Vagina (tissue), 2 donors: ENCODE measurements around the gene CDH4. TPM values are rescaled to one million over a fixed set of nuclear protein-coding genes. Genes with fewer than 3 reads are reported as not detected.

Source experiments
- DNase-seq, 2 donors: peaks; one replicate each; pipeline ENCODE4 v3.0.0-alpha.2; 2017; ENCODE audit errors: extremely low spot score in 2 of 2
- H3K27ac ChIP-seq: fragments of 200-600 bp; sonication (generic); one replicate; pipeline ENCODE4 v1.5.1; 2019
- H3K27me3 ChIP-seq: fragments of 200-600 bp; sonication (generic); one replicate; pipeline ENCODE4 v1.5.1; 2019
- H3K36me3 ChIP-seq, 2 donors: fragments of 200-600 bp; sonication (generic); one replicate each; pipeline ENCODE4 v1.5.1; 2017 to 2019
- H3K4me1 ChIP-seq: fragments of 200-600 bp; sonication (generic); one replicate; pipeline ENCODE4 v1.5.1; 2019
- H3K4me3 ChIP-seq, 2 donors: fragments of 200-600 bp; sonication (generic); 1 replicate in 1 of 2; 2 replicates in 1 of 2; pipeline ENCODE4 v1.5.1; 2016 to 2019
- H3K9me3 ChIP-seq: fragments of 200-600 bp; sonication (generic); one replicate; pipeline ENCODE4 v1.5.1; 2019
- POLR2A ChIP-seq, 2 donors: fragments of 450-650 bp; IDR thresholded peaks; one replicate each; pipeline ENCODE4 v1.6.1; 2017; ENCODE audit warnings: antibody characterized with exemption in 2 of 2, mild to moderate bottlenecking in 2 of 2, moderate library complexity in 2 of 2
- POLR2AphosphoS5 ChIP-seq, 2 donors: sonication (generic); formaldehyde crosslinking; IDR thresholded peaks; one replicate each; pipeline ENCODE4 v1.9.0; 2017; ENCODE audit warnings: antibody characterized with exemption in 2 of 2, mild to moderate bottlenecking in 2 of 2, low read depth in 1 of 2; ENCODE audit not compliant: insufficient read depth in 1 of 2
- intact Hi-C: fragments of 100-400 bp; cut with DNase I; formaldehyde crosslinking; loops from one replicate; pipeline ENCODE4 v1.15.1; 2023
- total RNA-seq: library from RNA; depleted of rRNA; stranded (reverse); fragments of >200 nt; gene quantifications from one replicate; pipeline ENCODE4 v1.2.3, GENCODE V29; 2016
- TF ChIP-seq, protein P1 (sequence below), 3 experiments: fragments of 450-650 bp in 2 of 3; fragments of 200-600 bp in 1 of 3; sonication (generic) in 1 of 3; IDR thresholded peaks; one replicate each; pipeline ENCODE4 v1.5.1; 2017 to 2019; ENCODE audit warnings: antibody characterized with exemption in 3 of 3, mild to moderate bottlenecking in 2 of 3, moderate library complexity in 2 of 3

The CDH4 gene
- total RNA-seq, 1 donor from 2014 or later = 0.25 TPM

DNA sequence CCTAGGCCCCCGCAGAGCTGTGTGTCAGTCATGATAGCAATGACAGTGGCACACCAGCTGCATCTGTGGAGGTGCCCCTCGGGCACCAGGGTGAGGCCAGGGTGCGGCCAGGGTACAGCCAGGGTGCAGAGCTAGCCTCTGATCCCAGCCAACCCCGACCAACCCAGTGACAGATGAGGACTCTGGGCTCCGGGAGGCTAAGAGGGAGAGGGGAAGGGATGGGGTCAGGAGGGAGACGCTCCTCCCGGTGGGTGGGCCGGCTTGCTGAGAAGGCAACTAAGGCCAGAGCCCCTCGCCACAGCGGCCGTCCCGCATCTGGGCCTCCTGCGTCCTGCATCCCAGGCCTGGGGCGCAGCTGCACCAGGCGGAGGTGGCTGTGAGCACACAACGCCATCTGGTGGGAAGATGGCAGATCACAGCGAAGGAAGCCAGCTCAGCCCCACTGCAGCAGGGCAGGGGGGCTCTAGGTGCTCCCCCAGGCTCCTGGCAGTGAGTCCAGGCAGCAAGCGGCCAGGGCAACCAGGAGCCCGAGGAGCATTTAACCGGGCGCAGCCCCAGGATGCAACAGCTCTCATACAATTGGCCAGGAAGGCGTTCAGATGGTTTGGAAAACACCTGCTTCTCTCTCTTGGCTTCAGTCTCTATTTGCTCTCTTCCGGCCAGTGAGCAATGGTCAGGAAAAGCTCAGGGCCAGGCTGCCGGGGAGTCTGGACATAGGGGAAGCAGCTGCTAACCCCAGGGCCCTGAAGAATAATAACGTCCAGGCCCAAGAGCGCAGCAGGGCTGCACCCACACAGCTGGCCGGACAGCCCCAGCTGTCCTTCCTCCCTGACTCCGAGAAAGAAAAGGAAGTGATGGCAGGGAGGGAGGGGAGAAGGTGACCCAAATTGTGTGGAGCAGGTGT lies 644.2 kb downstream of the CDH4 start:
- Histone ChIP-seq H3K27me3 (no peaks in the 10 kb centered on the region), H3K36me3 (no peaks in the 10 kb centered on the region), H3K27ac (no peak overlapping the region), H3K4me1 (no peaks in the 10 kb centered on the region), H3K9me3 (no peaks in the 10 kb centered on the region), H3K4me3 (no peak overlapping the region)
- DNase-seq = no peak
- TF ChIP-seq POLR2AphosphoS5 (IDR thresholded peaks at IDR 0.05; ENCODE audit: insufficient read depth in 1 of 2, low read depth in 1 of 2) (no peak), POLR2A (IDR thresholded peaks at IDR 0.05) (no peak)
- TF ChIP-seq, protein P1, sequence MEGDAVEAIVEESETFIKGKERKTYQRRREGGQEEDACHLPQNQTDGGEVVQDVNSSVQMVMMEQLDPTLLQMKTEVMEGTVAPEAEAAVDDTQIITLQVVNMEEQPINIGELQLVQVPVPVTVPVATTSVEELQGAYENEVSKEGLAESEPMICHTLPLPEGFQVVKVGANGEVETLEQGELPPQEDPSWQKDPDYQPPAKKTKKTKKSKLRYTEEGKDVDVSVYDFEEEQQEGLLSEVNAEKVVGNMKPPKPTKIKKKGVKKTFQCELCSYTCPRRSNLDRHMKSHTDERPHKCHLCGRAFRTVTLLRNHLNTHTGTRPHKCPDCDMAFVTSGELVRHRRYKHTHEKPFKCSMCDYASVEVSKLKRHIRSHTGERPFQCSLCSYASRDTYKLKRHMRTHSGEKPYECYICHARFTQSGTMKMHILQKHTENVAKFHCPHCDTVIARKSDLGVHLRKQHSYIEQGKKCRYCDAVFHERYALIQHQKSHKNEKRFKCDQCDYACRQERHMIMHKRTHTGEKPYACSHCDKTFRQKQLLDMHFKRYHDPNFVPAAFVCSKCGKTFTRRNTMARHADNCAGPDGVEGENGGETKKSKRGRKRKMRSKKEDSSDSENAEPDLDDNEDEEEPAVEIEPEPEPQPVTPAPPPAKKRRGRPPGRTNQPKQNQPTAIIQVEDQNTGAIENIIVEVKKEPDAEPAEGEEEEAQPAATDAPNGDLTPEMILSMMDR (IDR thresholded peaks at IDR 0.05) = no peak
- intact Hi-C loops = no loop called here

DNA sequence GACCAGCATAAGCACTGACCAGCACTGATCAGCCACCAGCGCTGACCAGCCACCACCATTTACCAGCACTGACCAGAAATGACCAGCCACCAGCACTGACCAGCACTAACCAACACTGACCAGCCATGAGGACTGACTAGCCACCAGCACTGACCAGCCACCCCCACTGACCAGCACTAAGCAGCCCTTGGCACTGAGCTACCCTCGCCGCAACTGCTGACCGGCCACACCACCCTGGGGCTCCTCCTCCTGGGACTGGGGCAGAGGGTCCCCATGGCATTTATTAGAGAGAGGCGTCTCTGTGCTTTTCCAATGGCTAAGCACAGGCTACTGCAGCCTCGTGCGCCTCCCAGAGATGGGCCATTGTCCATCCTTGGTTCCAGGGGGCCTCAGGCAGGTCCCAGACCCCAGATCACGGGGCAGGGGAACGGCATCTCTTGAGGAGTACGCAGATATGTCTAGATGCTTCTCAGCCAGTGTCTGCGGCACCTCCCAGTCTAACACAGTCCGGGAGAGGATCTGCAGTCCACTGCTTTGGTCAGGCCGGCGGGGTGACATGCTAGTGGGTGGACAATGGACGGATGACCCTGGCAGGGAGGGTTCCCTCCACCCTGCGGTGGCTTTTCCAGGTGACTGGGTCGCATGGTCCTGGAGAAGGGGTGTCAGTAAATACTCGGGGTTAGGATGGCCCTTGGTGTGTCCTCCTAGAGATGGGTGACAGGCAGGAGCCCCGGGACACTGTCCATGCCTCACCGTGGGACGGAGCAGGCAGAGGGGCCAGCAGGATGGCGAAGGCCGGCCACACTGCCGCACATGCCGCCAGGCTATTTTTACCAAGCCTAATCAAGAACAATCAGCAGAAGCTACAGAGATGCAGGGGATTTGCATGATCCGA lies 645.6 kb downstream of the CDH4 start:
- no peaks in the 10 kb centered on the region for H3K27me3 ChIP-seq
- no peaks in the 10 kb centered on the region for H3K9me3 ChIP-seq
- TF ChIP-seq, protein P1 (IDR thresholded peaks at IDR 0.05) = no peak
- TF ChIP-seq POLR2A (IDR thresholded peaks at IDR 0.05) (no peak), POLR2AphosphoS5 (IDR thresholded peaks at IDR 0.05; ENCODE audit: insufficient read depth in 1 of 2, low read depth in 1 of 2) (no peak)
- no peak for DNase-seq
- intact Hi-C loops = no loop called here
- H3K27ac ChIP-seq = no peak overlapping the region
- H3K36me3 ChIP-seq = no peaks in the 10 kb centered on the region
- H3K4me1 ChIP-seq = no peaks in the 10 kb centered on the region
- H3K4me3 ChIP-seq = no peak overlapping the region

- TF ChIP-seq, protein P1 (IDR thresholded peaks at IDR 0.05) = no peak
- TF ChIP-seq POLR2A (IDR thresholded peaks at IDR 0.05) = no peak
- no peak for TF ChIP-seq POLR2AphosphoS5 (IDR thresholded peaks at IDR 0.05; ENCODE audit: insufficient read depth in 1 of 2, low read depth in 1 of 2)
Measured at GRCh38 chr20:61898405-61898804, 646.3 kb downstream of the CDH4 start.

GRCh38 chr20:61900011-61900944 lies 648.2 kb downstream of the CDH4 start:
- intact Hi-C loops = no loop called here
- Histone ChIP-seq H3K4me1 (no peaks in the 10 kb centered on the region), H3K9me3 (no peaks in the 10 kb centered on the region), H3K4me3 (no peak overlapping the region), H3K27me3 (no peaks in the 10 kb centered on the region), H3K36me3 (no peaks in the 10 kb centered on the region), H3K27ac (no peak overlapping the region)
- TF ChIP-seq, protein P1 (IDR thresholded peaks at IDR 0.05) = no peak
- no peak for TF ChIP-seq POLR2AphosphoS5 (IDR thresholded peaks at IDR 0.05; ENCODE audit: insufficient read depth in 1 of 2, low read depth in 1 of 2)
- TF ChIP-seq POLR2A (IDR thresholded peaks at IDR 0.05) = no peak
- no peak for DNase-seq

More at GRCh38 chr20:61898405-61898804, 646.3 kb downstream of the CDH4 start:
- H3K27me3 ChIP-seq = no peaks in the 10 kb centered on the region
- no peak overlapping the region for H3K27ac ChIP-seq
- no peaks in the 10 kb centered on the region for H3K36me3 ChIP-seq
- intact Hi-C loops = no loop called here
- no peak overlapping the region for H3K4me3 ChIP-seq
- no peaks in the 10 kb centered on the region for H3K4me1 ChIP-seq
- DNase-seq = no peak
- no peaks in the 10 kb centered on the region for H3K9me3 ChIP-seq
